NT2/D1 (cell line): ENCODE data around the gene P3H3.

ENCODE experiments used
- SUZ12 ChIP-seq: IDR thresholded peaks from 2 replicates; pipeline ENCODE4 v1.6.1; 2011; ENCODE audit not compliant: insufficient read length, insufficient read depth; ENCODE audit errors: extremely low read depth
- YY1 ChIP-seq: IDR thresholded peaks from 2 replicates; pipeline ENCODE4 v1.6.1; 2011; ENCODE audit not compliant: insufficient read length, insufficient read depth
- ZNF274 ChIP-seq: IDR thresholded peaks from 2 replicates; pipeline ENCODE4 v1.6.1; 2011; ENCODE audit warnings: mild to moderate bottlenecking, low read depth, low read length

- TF ChIP-seq YY1: no peak
- TF ChIP-seq SUZ12: no peak
- no peak for TF ChIP-seq ZNF274
Observed at GRCh38 chr12:6860942-6861341, 32.7 kb downstream of the P3H3 start.
